Measurements from ENCODE around the gene AFDN.

The AFDN gene

GRCh38 chr6:167921831-167922230 lies 95.1 kb downstream of the AFDN start:
- no peak for DNase-seq (ENCODE audit: low spot score)

GRCh38 chr6:167925026-167925425 lies 98.3 kb downstream of the AFDN start:
- no peak for DNase-seq (ENCODE audit: low spot score)

GRCh38 chr6:167927246-167927645 lies 100.5 kb downstream of the AFDN start:
- no peak for DNase-seq (ENCODE audit: low spot score)

- DNase-seq (ENCODE audit: low spot score), result no peak
Measured at GRCh38 chr6:167928111-167928510, 101.4 kb downstream of the AFDN start.

- peak; percentile 69 for DNase-seq (ENCODE audit: low spot score)
Measured at GRCh38 chr6:167930295-167930694, 103.6 kb downstream of the AFDN start.

GRCh38 chr6:167932468-167933276 lies 106.0 kb downstream of the AFDN start:
- peak; percentile 54 for DNase-seq (ENCODE audit: low spot score)

GRCh38 chr6:167933290-167933689 lies 106.6 kb downstream of the AFDN start:
- peak; percentile 9 for DNase-seq (ENCODE audit: low spot score)

- no peak for DNase-seq (ENCODE audit: low spot score)
Measured at GRCh38 chr6:167933847-167934246, 107.1 kb downstream of the AFDN start.

GRCh38 chr6:167934426-167934864 lies 107.7 kb downstream of the AFDN start:
- peak; percentile 13 for DNase-seq (ENCODE audit: low spot score)

- no peak for DNase-seq (ENCODE audit: low spot score)
Measured at GRCh38 chr6:167936051-167936450, 109.3 kb downstream of the AFDN start.

GRCh38 chr6:167937301-167937700 lies 110.6 kb downstream of the AFDN start:
- no peak for DNase-seq (ENCODE audit: low spot score)

GRCh38 chr6:167937948-167938911 lies 111.5 kb downstream of the AFDN start:
- peak; percentile 75 for DNase-seq (ENCODE audit: low spot score)

- no peak for DNase-seq (ENCODE audit: low spot score)
Measured at GRCh38 chr6:167941822-167942221, 115.1 kb downstream of the AFDN start.

GRCh38 chr6:167944130-167944529 lies 117.4 kb downstream of the AFDN start:
- DNase-seq (ENCODE audit: low spot score), result no peak

GRCh38 chr6:167946007-167946406 lies 119.3 kb downstream of the AFDN start:
- DNase-seq (ENCODE audit: low spot score), result no peak

- DNase-seq (ENCODE audit: low spot score), result no peak
Measured at GRCh38 chr6:167946604-167947003, 119.9 kb downstream of the AFDN start.

- no peak for DNase-seq (ENCODE audit: low spot score)
Measured at GRCh38 chr6:167947716-167948115, 121.0 kb downstream of the AFDN start.

GRCh38 chr6:167948716-167949115 lies 122.0 kb downstream of the AFDN start:
- no peak for DNase-seq (ENCODE audit: low spot score)

GRCh38 chr6:167949121-167949684 lies 122.5 kb downstream of the AFDN start:
- DNase-seq (ENCODE audit: low spot score), result no peak

- no peak for DNase-seq (ENCODE audit: low spot score)
Measured at GRCh38 chr6:167951781-167952511, 125.2 kb downstream of the AFDN start.

GRCh38 chr6:167952512-167952859 lies 125.8 kb downstream of the AFDN start:
- DNase-seq (ENCODE audit: low spot score), result no peak

GRCh38 chr6:167953551-167953950 lies 126.8 kb downstream of the AFDN start:
- DNase-seq (ENCODE audit: low spot score), result no peak
